ENCODE results near the gene DNAJC25. TPM values are rescaled to one million over a fixed set of nuclear protein-coding genes. Genes with fewer than 3 reads are reported as not detected.

The DNAJC25 gene
- total and polyA plus RNA-seq, 2 experiments from 2014 or later = 8.4 to 8.9 TPM

DNA sequence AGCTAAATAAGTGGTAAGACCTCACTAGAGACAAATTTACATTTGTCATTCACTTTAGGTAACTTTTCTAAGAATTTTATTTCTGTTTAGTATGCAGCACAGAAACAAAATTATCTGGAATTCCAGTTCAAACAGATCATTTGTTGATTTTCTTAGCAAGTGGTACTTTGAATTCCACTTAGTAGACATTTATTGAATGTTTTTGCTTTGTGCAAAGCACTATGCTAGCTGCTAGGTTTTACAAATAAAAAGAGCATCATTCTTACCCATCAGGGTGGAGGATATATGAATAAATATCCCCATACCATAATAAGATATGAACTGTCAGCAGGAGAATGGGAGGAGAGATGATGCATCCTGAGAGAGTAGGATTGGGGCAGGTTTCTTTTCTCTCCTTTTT lies 65.7 kb downstream of the DNAJC25 start:
- no peaks in the 10 kb centered on the region for H3K4me1 ChIP-seq (ENCODE audit: insufficient read depth)
- H3K4me3 Mint-ChIP-seq = no peak overlapping the region
- TF ChIP-seq EZH2phosphoT487 (IDR thresholded peaks at IDR 0.05; ENCODE audit: unreplicated experiment) (no peak), ZNF114 (CRISPR knock-in tag; IDR thresholded peaks at IDR 0.05) (no peak)
- H3K27me3 ChIP-seq (ENCODE audit: insufficient read depth) = no peaks in the 10 kb centered on the region
- no peak overlapping the region for H3K4me2 ChIP-seq
- no peak overlapping the region for H3K27ac ChIP-seq (ENCODE audit: low read depth)
- ATAC-seq (no peak), DNase-seq (ENCODE audit: low spot score) (no peak)
- H3K36me3 Mint-ChIP-seq (ENCODE audit: low read depth) = peaks cover 5% of the 10 kb centered on the region; the same call in 1 of the 3 replicates
- no peak overlapping the region for H3K27ac Mint-ChIP-seq
- H2AFZ ChIP-seq = no peak overlapping the region
- peaks cover 2% of the 10 kb centered on the region for H3K27me3 Mint-ChIP-seq (ENCODE audit: insufficient read depth, low read depth, poor library complexity)
- no peak overlapping the region for H3K4me3 ChIP-seq
- no peaks in the 10 kb centered on the region for H3F3A ChIP-seq (replicated peaks; ENCODE audit: low read depth)
- no peaks in the 10 kb centered on the region for H3K4me1 Mint-ChIP-seq
- no peaks in the 10 kb centered on the region for H3K79me2 ChIP-seq (replicated peaks; ENCODE audit: insufficient read depth)
- no peaks in the 10 kb centered on the region for H4K20me1 ChIP-seq (replicated peaks; ENCODE audit: insufficient read depth)
- no peaks in the 10 kb centered on the region for H3K36me3 ChIP-seq (ENCODE audit: insufficient read depth)
- peaks cover 6% of the 10 kb centered on the region; the same call in 2 of the 3 replicates for H3K9me3 Mint-ChIP-seq
- H3K9me2 ChIP-seq (ENCODE audit: insufficient read depth) = no peaks in the 10 kb centered on the region

DNA sequence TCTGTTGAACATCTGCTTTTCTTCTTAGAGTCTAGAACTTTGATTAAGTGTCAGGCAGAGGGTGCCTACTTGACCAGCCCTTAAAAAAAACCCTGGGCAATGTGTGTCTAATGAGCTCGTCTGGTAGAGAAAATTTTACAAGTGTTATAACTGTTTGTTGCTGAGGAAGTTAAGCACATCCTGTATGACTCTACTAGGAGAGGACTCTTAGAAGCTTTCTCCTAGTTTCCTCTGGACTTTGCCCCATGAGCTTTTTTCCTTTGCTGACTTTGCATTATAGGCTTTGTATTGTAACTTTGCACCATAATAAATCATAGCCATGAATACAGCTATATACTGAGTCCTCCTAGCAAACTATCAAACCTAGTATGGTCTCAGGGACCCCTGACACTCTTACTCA lies 69.6 kb downstream of the DNAJC25 start:
- Histone ChIP-seq H3F3A (replicated peaks; ENCODE audit: low read depth) (no peaks in the 10 kb centered on the region), H3K4me3 (no peak overlapping the region), H3K4me1 (ENCODE audit: insufficient read depth) (no peaks in the 10 kb centered on the region), H3K4me2 (no peak overlapping the region), H2AFZ (no peak overlapping the region), H3K27ac (ENCODE audit: low read depth) (no peak overlapping the region), H3K79me2 (replicated peaks; ENCODE audit: insufficient read depth) (no peaks in the 10 kb centered on the region), H4K20me1 (replicated peaks; ENCODE audit: insufficient read depth) (no peaks in the 10 kb centered on the region), H3K36me3 (ENCODE audit: insufficient read depth) (no peaks in the 10 kb centered on the region), H3K27me3 (ENCODE audit: insufficient read depth) (no peaks in the 10 kb centered on the region), H3K9me2 (ENCODE audit: insufficient read depth) (no peaks in the 10 kb centered on the region)
- no peaks in the 10 kb centered on the region for H3K4me1 Mint-ChIP-seq
- no peak overlapping the region for H3K4me3 Mint-ChIP-seq
- no peak for TF ChIP-seq JUNB (IDR thresholded peaks at IDR 0.05; ENCODE audit: unreplicated experiment)
- TF ChIP-seq, protein P1, sequence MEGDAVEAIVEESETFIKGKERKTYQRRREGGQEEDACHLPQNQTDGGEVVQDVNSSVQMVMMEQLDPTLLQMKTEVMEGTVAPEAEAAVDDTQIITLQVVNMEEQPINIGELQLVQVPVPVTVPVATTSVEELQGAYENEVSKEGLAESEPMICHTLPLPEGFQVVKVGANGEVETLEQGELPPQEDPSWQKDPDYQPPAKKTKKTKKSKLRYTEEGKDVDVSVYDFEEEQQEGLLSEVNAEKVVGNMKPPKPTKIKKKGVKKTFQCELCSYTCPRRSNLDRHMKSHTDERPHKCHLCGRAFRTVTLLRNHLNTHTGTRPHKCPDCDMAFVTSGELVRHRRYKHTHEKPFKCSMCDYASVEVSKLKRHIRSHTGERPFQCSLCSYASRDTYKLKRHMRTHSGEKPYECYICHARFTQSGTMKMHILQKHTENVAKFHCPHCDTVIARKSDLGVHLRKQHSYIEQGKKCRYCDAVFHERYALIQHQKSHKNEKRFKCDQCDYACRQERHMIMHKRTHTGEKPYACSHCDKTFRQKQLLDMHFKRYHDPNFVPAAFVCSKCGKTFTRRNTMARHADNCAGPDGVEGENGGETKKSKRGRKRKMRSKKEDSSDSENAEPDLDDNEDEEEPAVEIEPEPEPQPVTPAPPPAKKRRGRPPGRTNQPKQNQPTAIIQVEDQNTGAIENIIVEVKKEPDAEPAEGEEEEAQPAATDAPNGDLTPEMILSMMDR (conservative IDR thresholded peaks at IDR 0.05; ENCODE audit: low read depth in 2 of 2) = no peak
- H3K9me3 Mint-ChIP-seq = peaks cover 6% of the 10 kb centered on the region; the same call in 2 of the 3 replicates
- H3K27me3 Mint-ChIP-seq (ENCODE audit: insufficient read depth, low read depth, poor library complexity) = peaks cover 2% of the 10 kb centered on the region
- peaks cover 5% of the 10 kb centered on the region; the same call in 1 of the 3 replicates for H3K36me3 Mint-ChIP-seq (ENCODE audit: low read depth)
- DNase-seq (ENCODE audit: low spot score) (no peak), ATAC-seq (no peak)
- no peak overlapping the region for H3K27ac Mint-ChIP-seq

Other genes starting within 250 kb of the DNAJC25 start
- gene ECPAS, start 147.0 kb upstream of the DNAJC25 start, total RNA-seq (2014; rRNA removed; shearing (Covaris generic)) = 91.9 and 104 TPM in 2 replicates
- 50.8 and 51.4 TPM in 2 replicates for gene ECPAS, start 147.0 kb upstream of the DNAJC25 start, polyA plus RNA-seq (2016; fragmentation: Nextera tagmentation; extraction: Ambion mirVana)
- gene ZNF483, start 106.2 kb upstream of the DNAJC25 start, total RNA-seq (2014; rRNA removed; shearing (Covaris generic)) = 84.5 and 112 TPM in 2 replicates
- gene ZNF483, start 106.2 kb upstream of the DNAJC25 start, polyA plus RNA-seq (2016; fragmentation: Nextera tagmentation; extraction: Ambion mirVana) = 8.0 and 9.7 TPM in 2 replicates
- gene PTGR1, start 31.7 kb upstream of the DNAJC25 start, total RNA-seq (2014; rRNA removed; shearing (Covaris generic)) = 21.9 and 24.7 TPM in 2 replicates
- 15.3 and 19.1 TPM in 2 replicates for gene PTGR1, start 31.7 kb upstream of the DNAJC25 start, polyA plus RNA-seq (2016; fragmentation: Nextera tagmentation; extraction: Ambion mirVana)
- 49.9 and 62.1 TPM in 2 replicates for gene GNG10, start 30.3 kb downstream of the DNAJC25 start, total RNA-seq (2014; rRNA removed; shearing (Covaris generic))
- 52.6 and 61.2 TPM in 2 replicates for gene GNG10, start 30.3 kb downstream of the DNAJC25 start, polyA plus RNA-seq (2016; fragmentation: Nextera tagmentation; extraction: Ambion mirVana)
- not detected in 2 replicates for gene SHOC1, start 163.6 kb downstream of the DNAJC25 start, total RNA-seq (2014; rRNA removed; shearing (Covaris generic))
- gene SHOC1, start 163.6 kb downstream of the DNAJC25 start, polyA plus RNA-seq (2016; fragmentation: Nextera tagmentation; extraction: Ambion mirVana) = 0.21 and 0.39 TPM in 2 replicates

Measured in GM23338 (cell line).